Epidermal melanocyte (primary cell): ENCODE measurements around the gene NFKBIZ.
"Not testable (repeated sequence)": the region's sequence is repeated elsewhere in the genome, so short reads cannot be mapped to it uniquely, and the experiment has no call there.

Experiments
- DNase-seq: peaks from one replicate; pipeline ENCODE4 v3.0.0; 2011; ENCODE audit warnings: low spot score; ENCODE audit not compliant: insufficient read length

NFKBIZ gene

DNA sequence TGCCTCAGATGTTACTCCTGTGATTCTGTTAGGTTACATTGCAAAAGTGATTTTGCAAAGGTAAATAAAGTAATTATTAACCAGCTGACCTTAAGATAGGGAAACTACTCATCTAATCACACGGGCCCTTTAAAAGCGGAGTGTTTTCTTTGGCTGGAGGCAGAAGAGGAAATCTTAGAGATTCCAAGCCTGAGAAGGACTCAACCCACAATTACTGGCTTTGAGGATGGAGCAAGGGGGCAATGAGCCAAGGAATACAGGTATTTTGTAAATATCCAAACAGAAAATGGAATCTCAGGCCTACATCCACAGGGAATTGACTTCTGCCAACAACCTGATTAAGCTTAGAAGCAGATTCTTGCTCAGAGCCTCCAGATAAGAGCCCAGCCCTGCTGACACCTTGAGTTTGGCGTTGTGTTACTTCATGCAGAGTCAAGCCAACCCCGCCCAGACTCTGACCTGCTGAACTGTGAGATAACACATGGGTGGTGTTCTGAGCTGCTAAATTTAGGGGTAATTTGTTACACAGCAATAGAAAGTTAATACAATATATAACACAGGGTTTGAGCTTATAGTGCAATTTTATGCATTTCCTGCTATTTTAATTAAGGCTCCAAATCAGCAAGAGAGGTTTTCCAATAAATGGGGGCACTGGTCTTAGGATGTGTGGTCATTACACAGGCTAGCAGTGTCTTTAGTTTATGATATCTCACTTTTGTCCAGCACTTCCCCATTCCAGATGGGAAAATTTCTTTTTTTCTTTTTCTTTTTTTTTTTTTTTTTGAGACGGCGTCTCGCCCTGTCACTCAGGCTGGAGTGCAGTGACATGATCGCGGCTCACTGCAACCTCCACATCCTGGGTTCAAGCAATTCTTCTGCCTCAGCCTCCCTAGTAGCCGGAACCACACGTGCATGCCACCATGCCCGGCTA lies 19.5 kb downstream of the NFKBIZ start:
- DNase-seq = no peak

DNA sequence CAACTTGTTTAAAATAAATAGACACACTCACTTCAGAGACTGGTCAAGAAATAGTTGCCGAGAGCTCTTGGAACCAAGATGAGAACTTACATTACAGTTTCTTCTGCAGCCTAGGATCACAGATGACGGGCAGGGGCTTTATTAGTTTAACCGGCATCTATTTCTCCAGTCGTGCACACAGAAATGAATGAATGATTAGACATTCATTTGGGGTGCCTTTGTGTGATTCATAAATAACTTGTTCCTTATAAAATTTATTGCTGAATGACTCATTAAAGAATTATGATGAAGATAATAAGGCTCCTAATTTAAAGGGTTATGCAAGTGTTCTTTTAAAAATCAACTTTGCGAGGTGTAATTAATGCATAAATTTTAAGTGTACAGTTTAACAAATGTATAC lies 20.8 kb downstream of the NFKBIZ start:
- no peak for DNase-seq

DNA sequence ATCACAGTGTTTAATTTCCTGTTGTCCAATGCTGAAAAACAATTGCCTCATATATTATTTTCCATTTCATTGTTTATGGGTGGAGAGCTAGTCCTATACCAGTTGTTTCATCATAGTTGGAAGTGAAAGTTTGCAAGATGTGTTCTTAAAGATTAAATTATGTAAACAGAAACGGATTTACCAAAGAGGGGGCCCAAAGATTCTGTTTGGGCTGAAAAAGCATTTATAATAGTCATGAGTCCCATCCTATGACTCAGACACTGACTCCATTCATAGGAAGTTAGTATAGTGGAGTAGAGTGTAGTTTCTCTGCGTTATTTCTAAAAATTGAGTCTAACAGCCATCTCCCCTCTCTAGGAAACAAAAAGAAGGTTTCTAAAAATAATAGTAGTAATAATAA lies 24.3 kb downstream of the NFKBIZ start:
- no peak for DNase-seq

DNA sequence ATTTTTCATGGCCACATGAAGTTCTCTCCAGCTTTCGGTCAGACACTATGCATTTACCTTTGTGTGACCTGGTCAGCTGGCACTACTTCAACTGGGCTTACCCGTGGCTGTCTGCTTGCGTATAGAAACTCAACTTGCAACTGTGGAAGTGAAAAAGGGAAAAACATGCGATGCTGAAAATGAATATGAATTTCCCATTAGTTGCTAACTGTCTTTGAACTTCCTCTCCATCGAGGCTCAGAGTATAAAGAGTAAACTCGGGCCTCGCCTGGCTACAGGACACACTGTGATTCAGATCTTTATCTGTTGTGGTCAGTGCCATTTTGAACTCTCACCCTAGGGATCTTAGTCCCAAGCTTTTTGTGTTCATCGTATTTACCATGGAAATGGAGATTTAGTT lies 26.8 kb downstream of the NFKBIZ start:
- no peak for DNase-seq

DNA sequence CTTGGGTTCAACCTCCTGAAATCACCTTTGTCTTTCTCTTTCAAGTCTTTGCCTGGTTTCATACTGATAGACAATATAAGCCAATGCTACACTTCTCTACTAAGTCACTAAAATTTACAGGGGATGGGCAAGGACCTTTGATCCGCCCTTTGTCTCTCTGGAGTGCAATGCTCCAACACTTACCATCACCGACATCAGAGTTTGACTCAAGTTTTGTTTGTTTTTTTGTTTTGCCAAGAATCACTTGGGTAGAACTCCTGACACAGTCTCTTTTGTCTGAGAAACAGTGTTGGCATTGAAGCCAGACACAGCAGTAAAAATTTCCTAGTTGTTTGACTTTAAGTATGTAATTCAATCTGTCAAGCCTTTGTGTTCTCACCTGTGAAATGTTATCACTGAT lies 29.3 kb downstream of the NFKBIZ start:
- no peak for DNase-seq

DNA sequence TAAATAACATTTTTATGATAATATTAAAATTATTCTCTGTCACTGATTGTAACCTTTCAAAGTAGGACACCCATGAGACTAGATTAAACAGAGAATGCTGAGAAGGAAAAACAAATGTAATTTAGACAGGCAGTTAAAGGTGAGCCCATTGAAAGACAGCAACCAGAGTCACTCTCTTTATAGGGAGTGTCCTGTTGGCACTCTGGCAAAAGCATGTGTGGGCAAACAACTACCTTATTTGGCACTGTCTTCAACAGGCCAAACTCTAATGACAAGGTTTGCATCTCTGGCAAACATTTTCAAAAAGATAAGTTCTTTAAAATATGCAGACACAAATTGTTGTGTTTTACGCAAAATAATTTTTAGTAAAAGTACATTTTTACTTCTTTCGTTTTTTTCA lies 29.8 kb downstream of the NFKBIZ start:
- no peak for DNase-seq

DNA sequence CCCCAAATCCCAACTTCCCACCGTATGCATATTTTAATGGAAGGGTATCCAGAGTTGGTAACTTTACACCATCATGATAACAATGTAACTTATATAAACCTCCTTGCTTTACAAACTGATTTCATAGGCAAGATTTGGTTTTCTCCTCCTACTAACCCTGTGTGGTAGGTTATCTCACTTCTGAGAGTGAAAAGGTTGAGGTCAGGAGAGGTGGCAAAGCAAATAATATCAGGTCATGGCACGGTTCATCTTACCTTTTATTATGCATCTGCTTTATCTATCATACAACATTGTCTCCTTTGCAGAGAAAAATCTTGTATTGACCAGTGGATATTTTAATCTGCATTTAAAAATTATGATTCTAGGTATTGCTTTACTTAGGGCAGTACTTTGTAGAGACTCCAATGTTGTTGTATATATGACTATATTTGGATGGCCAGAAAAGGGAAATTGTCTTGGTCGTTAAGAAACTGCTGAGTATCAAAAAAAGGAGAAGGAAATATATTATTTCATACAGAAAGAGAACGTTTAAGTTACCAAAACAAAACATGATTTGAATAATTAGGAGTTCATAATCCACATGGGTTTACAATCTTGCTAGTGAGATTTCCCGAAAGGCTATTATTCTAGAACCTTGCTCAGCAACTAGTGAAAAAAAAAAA lies 30.4 kb downstream of the NFKBIZ start:
- DNase-seq = no peak

DNA sequence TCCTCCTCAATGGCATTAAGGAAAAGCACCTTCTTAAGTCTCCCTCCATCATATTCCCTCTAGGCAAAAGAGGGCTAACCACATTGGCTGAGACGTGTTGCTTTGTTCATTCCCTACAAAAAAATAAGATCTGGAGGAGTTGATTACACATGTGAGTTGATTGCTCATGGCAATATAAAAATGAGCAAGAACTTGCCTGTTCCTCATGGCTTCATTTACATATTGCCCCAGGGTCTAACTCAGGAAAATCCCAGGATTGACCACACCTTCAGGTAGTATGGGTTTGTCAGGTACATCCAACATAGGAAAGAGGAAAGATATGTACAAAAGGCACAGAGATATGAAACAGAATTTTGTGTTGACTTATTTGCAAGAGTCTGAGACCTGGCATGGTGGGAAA lies 35.5 kb downstream of the NFKBIZ start:
- no peak for DNase-seq

DNA sequence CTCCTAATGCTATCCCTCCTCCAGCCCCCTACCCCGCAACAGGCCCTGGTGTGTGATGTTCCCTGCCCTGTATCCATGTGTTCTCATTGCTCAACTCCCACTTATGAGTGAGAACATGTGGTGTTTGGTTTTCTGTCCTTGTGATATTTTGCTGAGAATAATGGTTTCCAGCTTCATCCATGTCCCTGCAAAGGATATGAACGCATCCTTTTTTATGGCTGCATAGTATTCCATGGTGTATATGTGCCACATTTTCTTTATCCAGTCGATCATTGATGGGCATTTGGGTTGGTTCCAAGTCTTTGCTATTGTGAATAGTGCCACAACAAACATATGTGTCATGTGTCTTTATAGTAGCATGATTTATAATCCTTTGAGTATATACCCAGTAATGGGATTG lies 36.3 kb downstream of the NFKBIZ start:
- not testable (repeated sequence) for DNase-seq

DNA sequence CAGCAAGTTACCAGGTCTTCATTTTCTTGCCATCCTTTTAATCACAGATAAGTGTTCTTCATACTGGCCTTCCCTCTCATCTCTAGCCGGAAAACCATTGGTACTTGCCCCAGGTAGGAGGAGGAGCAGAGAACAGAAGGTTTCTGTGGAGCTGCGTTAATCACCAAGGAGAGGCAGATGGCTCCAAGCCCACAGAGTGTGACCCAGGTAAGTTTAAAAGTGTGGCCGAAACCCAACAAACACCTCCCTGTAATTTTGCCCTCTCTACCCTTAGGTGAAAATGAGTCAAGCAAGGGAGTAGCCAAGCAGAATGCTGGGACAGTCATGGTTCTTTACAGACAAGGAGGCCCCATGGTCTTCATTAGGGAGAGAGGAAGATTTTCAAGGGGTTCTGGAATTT lies 37.3 kb downstream of the NFKBIZ start:
- DNase-seq = no peak

DNA sequence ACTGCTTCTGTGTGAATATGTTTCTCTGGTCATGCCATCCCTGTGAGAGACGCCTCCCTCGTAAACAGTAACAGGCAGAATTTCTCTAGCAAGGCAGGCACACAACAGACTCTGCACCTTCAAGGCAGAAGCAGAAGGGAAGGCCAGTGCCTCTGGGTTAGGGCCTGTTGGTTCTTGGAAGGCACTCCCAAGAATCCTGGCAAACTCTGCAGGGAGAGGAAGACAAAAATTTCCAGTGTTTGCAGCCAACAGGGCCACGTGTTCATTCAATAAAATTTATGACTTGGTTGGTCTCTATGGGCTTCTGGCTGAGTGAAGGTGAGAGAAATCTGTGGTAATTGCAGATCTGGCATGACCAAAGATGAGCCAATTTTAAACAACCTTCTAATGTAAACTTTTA lies 39.3 kb downstream of the NFKBIZ start:
- no peak for DNase-seq

DNA sequence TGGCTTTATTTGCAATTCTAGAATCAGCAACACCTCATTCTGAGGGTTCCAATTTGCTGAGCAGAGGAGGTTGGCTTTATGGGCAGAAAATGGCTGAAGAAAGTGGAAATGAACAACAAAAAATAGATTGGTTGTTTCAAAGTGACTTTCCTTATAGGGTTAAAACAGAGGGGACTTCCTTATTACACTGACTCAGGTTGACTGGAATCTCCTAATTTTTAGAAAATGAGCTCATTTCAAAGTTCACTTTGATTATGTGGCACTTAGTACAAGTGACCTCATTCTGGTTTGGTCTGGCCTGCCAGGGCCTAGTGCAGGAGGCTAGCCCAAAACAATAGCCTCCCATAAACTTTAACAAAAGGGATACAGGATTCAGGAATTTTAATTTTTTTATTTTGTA lies 41.4 kb downstream of the NFKBIZ start:
- no peak for DNase-seq

DNA sequence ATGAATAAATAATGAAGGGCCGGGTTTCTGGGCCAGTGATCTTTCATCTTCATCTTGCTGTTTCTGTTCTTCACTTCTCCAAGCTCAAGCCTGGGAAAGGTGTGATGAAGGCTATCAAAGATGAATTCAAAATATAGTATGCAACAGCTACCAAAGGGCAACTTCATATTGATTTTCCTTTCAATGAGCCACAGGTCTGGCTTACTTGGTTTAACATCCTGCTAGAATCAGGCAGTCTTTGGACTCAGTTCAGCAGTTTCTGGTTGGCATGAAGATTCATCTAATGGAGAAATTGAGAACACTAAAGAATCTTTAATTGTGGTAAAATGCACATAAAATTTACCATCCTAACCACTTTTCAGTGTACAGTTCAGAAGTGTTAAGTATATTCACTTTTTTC lies 43.3 kb downstream of the NFKBIZ start:
- DNase-seq = no peak

DNA sequence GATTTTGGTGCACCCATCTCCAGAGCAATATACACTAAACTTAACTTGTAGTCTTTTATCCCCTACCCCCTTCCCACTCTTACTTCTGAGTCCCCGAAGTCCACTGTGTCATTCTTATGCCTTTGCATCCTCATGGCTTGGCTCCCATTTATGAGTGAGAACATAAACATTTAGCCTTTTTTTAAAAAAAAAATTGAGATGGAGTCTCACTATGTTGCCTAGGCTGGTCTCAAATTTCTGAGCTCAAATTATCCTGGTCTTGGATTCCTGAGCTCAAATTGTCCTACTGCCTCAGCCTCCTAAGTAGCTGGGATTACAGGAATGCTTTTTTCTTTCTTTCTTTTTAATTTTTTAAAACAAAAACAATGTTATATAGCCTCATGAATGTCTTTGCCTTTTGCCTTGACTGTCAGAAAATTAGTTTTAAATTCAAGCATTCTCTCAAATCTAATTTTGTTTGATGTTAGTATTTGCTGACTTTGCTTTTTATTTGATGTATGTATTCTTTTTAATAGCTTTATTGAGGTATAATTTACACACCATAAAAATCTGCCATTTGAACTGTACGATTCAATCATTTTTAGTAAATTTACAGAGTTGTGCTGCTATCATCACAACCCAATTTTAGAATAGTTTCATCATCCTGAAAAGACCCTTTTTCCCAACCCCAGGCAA lies 46.9 kb downstream of the NFKBIZ start:
- no peak for DNase-seq

DNA sequence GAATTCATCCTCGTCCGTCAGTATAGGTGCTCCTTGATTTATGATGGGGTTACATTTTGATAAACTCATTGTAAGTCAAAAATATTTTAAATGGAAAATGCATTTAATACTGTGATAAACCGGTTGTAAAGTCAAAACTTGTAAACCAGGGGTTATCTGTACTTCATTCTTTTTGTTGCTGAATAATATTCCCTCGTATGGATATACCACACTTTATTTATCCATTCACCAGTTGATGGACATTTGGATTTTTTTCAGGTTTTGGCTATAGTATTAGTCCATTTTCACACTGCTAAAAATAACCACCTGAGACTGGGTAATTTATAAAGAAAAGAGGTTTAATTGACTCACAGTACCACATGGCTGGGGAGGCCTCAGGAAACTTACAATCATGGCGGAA lies 47.7 kb downstream of the NFKBIZ start:
- no peak for DNase-seq

DNA sequence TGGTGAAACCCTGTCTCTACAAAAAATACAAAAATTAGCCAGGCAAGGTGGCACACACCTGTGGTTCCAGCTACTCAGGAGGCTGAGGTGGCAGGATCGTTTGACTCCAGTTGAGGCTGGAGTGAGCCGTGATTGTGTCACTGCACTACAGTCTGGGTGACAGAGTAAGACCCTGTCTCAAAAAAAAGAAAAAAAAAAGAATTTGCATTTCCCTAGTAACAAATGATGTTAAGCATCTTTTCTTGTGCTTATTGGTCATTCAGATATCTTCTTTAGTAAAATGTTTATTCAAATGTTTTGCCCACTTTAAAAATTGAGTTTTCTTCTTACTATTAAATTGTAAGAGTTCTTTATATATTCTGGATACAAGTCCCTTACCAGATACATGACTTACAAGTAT lies 48.7 kb downstream of the NFKBIZ start:
- no peak for DNase-seq

DNA sequence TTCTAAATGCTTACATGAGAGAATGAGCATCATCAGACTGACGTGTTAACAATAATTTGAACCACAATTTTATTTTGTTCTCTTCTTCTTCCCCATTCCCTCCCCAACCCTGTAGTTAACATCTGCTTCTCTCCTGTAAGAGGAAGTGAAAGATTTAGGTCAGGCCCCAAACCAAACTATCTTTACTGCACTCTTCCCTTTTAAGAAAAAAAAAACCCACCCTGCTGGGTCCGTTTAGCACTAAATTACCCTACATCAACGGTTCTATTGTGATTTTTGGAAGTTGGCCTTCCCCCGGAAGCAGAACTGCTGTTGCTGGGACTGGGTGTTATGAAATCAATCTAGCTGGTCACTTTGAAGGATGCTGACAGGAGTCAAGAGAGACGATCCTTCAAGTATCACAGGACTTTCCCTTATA lies 49.4 kb downstream of the NFKBIZ start:
- no peak for DNase-seq

DNA sequence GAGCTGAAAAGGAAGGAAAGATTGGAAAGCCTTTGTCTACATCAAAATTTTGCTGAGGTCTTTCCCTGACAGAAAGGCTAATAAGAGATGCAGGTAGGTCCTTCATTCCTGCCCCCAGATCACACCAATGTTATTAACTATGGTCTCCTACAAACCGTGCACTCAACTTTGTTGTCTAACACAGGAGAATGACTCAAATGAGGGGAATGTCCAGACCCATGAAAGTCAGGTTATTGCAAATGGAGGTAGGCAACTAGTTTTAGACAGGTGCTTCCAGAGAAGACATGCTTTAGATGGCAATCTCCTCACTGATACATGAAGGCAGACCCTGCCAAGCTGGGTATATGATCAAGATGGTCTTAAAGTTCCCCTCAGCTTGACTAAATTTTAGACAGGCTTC lies 51.0 kb downstream of the NFKBIZ start:
- no peak for DNase-seq

DNA sequence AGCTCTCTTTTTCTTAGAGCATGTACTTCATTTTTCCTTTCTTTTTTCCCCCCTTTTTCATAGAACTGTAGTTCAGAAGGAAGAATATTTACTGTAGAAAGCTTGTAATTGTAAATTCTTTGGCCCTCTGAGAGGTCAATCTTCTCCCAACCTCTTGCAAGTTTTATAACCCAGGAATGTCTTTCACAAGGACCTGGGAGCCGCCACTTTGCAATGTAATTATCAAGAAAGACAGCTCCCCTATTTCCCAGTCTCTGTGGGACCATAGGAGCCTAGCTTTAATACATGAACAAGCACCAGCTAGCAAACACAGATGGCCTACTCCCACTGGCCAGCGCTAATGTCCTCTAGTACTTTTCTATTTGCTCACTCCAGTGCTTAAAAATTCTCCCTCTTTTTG lies 51.4 kb downstream of the NFKBIZ start:
- no peak for DNase-seq

DNA sequence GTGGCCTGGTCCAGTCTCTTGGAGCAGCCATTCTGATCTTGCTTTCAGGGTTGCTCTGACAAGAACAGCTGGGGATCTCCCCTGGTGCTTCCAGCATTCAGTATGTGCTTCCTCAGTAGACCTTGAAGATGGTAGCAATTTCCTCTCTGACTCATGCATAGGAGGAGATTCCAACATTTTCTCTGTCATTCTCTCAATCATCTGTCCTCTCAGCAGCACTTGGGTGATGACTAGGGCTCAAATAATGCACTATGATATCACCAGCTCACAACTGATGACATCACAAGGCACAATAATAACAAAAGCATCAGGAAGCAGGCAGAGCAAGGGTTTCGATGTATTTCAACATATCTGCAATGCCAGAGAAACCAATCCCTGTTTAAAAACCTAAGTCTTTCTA lies 52.7 kb downstream of the NFKBIZ start:
- DNase-seq = no peak

DNA sequence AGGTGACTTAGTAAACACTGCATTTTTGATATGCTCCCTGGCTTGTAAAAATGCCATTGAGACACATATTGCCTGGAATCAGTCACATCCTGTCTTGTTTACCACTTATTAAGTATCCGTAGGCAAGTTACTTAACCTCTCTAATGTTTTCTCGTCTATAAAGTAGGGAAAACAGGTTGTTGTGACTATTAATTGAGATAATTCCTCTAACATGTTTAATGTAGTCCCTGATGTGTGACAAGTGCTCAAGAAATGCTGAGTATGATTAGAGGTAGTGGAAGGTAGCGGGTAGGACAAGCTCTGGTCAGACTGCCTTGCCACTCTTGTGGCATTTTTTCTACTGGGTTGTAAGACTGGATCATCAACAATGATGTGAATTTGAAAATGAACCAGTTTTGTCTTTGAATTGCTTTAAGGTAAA lies 54.1 kb downstream of the NFKBIZ start:
- DNase-seq = no peak

DNA sequence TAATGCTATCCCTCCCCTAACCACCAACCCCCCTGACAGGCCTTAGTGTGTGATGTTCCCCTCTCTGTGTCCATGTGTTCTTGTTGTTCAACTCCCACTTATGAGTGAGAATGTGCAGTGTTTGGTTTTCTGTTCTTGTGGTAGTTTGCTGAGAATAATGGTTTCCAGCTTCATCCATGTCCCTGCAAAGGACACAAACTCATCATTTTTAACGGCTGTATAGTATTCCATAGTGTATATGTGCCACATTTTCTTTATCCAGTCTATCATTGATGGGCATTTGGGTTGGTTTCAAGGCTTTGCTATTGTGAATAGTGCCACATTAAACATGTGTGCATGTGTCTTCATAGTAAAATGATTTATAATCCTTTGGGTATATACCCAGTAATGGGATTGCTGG lies 56.3 kb downstream of the NFKBIZ start:
- DNase-seq = not testable (repeated sequence)
